ENCODE results near the gene DOK6.

DNA sequence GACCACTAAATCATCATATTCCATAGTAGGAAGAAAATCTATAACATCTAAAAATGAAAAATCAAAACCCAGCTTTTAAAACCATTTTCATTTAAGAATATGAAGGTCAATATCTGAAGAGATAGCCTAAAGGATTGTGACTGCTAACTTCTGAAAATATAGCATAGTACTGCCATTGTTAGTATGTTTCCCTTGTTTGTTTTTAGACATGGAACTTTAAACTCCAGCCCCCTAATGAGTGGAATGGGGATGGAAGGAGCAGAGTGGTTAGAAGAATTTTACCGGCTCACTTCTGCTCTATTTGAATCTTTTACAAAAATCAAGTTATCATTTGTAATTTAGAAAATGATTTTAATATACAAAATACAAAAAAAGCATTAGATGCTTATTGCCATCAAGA lies 378.0 kb downstream of the DOK6 start:
- no peak for TF ChIP-seq POLR2AphosphoS5 (IDR thresholded peaks at IDR 0.05)
- TF ChIP-seq, protein P1, sequence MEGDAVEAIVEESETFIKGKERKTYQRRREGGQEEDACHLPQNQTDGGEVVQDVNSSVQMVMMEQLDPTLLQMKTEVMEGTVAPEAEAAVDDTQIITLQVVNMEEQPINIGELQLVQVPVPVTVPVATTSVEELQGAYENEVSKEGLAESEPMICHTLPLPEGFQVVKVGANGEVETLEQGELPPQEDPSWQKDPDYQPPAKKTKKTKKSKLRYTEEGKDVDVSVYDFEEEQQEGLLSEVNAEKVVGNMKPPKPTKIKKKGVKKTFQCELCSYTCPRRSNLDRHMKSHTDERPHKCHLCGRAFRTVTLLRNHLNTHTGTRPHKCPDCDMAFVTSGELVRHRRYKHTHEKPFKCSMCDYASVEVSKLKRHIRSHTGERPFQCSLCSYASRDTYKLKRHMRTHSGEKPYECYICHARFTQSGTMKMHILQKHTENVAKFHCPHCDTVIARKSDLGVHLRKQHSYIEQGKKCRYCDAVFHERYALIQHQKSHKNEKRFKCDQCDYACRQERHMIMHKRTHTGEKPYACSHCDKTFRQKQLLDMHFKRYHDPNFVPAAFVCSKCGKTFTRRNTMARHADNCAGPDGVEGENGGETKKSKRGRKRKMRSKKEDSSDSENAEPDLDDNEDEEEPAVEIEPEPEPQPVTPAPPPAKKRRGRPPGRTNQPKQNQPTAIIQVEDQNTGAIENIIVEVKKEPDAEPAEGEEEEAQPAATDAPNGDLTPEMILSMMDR (IDR thresholded peaks at IDR 0.05 in 8 of 11, conservative IDR thresholded peaks at IDR 0.05 in 3 of 11) = no peak

Measured in spleen (tissue), 7 donors.